ENCODE data around the gene TNNI2.

- TF ChIP-seq EP300 (IDR thresholded peaks at IDR 0.05) (no peak), POLR2A (IDR thresholded peaks at IDR 0.05) (no peak)
These were observed 10.2 kb upstream of the TNNI2 start for GRCh38 chr11:1828542-1828941.
